Neuronal stem cell (in vitro differentiated cells): Measurements from ENCODE around the gene YIPF1.

Experiments used
- DNase-seq: peaks from one replicate; pipeline ENCODE4 v3.0.0-alpha.2; 2013; ENCODE audit warnings: low spot score
- H2AFZ ChIP-seq: one replicate; pipeline ENCODE4 v1.6.1; 2013; ENCODE audit warnings: mild to moderate bottlenecking, low read length, inconsistent platforms
- H2AK5ac ChIP-seq: 2 replicates; pipeline ENCODE4 v1.6.1; 2013; ENCODE audit warnings: low read depth, mild to moderate bottlenecking, inconsistent platforms, low read length, moderate library complexity, mixed read lengths
- H2BK120ac ChIP-seq: 2 replicates; pipeline ENCODE4 v1.6.1; 2013; ENCODE audit warnings: low read depth, mild to moderate bottlenecking, inconsistent platforms, low read length, moderate library complexity, mixed read lengths
- H2BK12ac ChIP-seq: one replicate; pipeline ENCODE4 v1.6.1; 2013; ENCODE audit warnings: low read length, inconsistent platforms
- H2BK15ac ChIP-seq: 2 replicates; pipeline ENCODE4 v1.6.1; 2013; ENCODE audit warnings: mild to moderate bottlenecking, low read length, inconsistent platforms, mixed read lengths
- H2BK5ac ChIP-seq: one replicate; pipeline ENCODE4 v1.6.1; 2013; ENCODE audit warnings: inconsistent platforms, mild to moderate bottlenecking, low read length, moderate library complexity
- H3K14ac ChIP-seq: one replicate; pipeline ENCODE4 v1.6.1; 2013; ENCODE audit warnings: low read length, inconsistent platforms
- H3K18ac ChIP-seq: 2 replicates; pipeline ENCODE4 v1.6.1; 2013; ENCODE audit warnings: low read length, inconsistent platforms
- H3K23ac ChIP-seq: 2 replicates; pipeline ENCODE4 v1.6.1; 2013; ENCODE audit warnings: low read depth, mild to moderate bottlenecking, mixed read lengths, low read length, inconsistent platforms; ENCODE audit not compliant: poor library complexity
- H3K27ac ChIP-seq: replicated peaks from 3 replicates; pipeline ENCODE4 v1.5.1; 2013; ENCODE audit warnings: low read length, inconsistent platforms
- H3K27me3 ChIP-seq, 3 experiments: 2 replicates each; pipeline ENCODE4 v1.6.1; 2013; ENCODE audit warnings: low read length in 3 of 3, mild to moderate bottlenecking in 2 of 3, inconsistent platforms in 1 of 3, low read depth in 1 of 3, mixed read lengths in 1 of 3, moderate library complexity in 1 of 3; ENCODE audit not compliant: control insufficient read depth in 3 of 3, insufficient read depth in 3 of 3
- H3K36me3 ChIP-seq, 2 donors: replicated peaks in 1 of 2; 2 replicates each; pipeline ENCODE4 v1.6.1; 2013; ENCODE audit warnings: low read length in 2 of 2; ENCODE audit not compliant: control insufficient read depth in 2 of 2, insufficient read depth in 2 of 2
- H3K4ac ChIP-seq: 2 replicates; pipeline ENCODE4 v1.6.1; 2013; ENCODE audit warnings: inconsistent platforms, mild to moderate bottlenecking, low read length, moderate library complexity
- H3K4me1 ChIP-seq, 2 donors: 1 replicate in 1 of 2; 2 replicates in 1 of 2; pipeline ENCODE4 v1.6.1; 2013; ENCODE audit warnings: low read length in 2 of 2, low read depth in 1 of 2; ENCODE audit not compliant: control insufficient read depth in 2 of 2, insufficient read depth in 1 of 2
- H3K4me2 ChIP-seq: one replicate; pipeline ENCODE4 v1.6.1; 2013; ENCODE audit warnings: mild to moderate bottlenecking, low read length, inconsistent platforms; ENCODE audit not compliant: insufficient read depth, poor library complexity, severe bottlenecking
- H3K4me3 ChIP-seq, 2 donors: 2 replicates each; pipeline ENCODE4 v1.5.1; 2013; ENCODE audit warnings: low read length in 2 of 2, mild to moderate bottlenecking in 2 of 2, inconsistent platforms in 1 of 2, moderate library complexity in 1 of 2
- H3K79me1 ChIP-seq: one replicate; pipeline ENCODE4 v1.6.1; 2013; ENCODE audit warnings: low read depth, mild to moderate bottlenecking, inconsistent platforms, low read length, moderate library complexity
- H3K9ac ChIP-seq: one replicate; pipeline ENCODE4 v1.6.1; 2013; ENCODE audit warnings: mild to moderate bottlenecking, low read depth, low read length, inconsistent platforms; ENCODE audit not compliant: poor library complexity
- H3K9me3 ChIP-seq, 2 donors: replicated peaks in 1 of 2; 2 replicates each; pipeline versions ENCODE3 to v1.6.1; 2013; ENCODE audit warnings: low read length in 2 of 2, mild to moderate bottlenecking in 2 of 2, inconsistent platforms in 1 of 2, low read depth in 1 of 2, mixed read lengths in 1 of 2, moderate library complexity in 1 of 2; ENCODE audit not compliant: control insufficient read depth in 2 of 2, insufficient read depth in 1 of 2
- H4K8ac ChIP-seq: one replicate; pipeline ENCODE4 v1.6.1; 2013; ENCODE audit warnings: low read depth, mild to moderate bottlenecking, inconsistent platforms, low read length, moderate library complexity
- H4K91ac ChIP-seq: one replicate; pipeline ENCODE4 v1.6.1; 2013; ENCODE audit warnings: low read length, low read depth, mild to moderate bottlenecking, inconsistent platforms; ENCODE audit not compliant: poor library complexity
- WGBS, 2 donors: extraction: QIAGEN DNeasy Blood & Tissue Kit; methylation state at CpG; one replicate each; pipeline ENCODE4 v1.1.7; 2013; ENCODE audit warnings: missing lambda C conversion rate in 2 of 2, mixed read lengths in 1 of 2; ENCODE audit not compliant: insufficient read length in 2 of 2, insufficient replicate concordance in 1 of 2; ENCODE audit errors: extremely low coverage in 2 of 2; 5-methylcytosine and 5-hydroxymethylcytosine counted together

The YIPF1 gene

GRCh38 chr1:53826367-53826766 is 63.2 kb downstream of the YIPF1 start:
- DNase-seq: no peak
- H3K4me2 ChIP-seq: no peak overlapping the region
- H2BK15ac ChIP-seq: no peak overlapping the region
- H3K9ac ChIP-seq: no peak overlapping the region
- no peaks in the 10 kb centered on the region for H3K9me3 ChIP-seq
- H2BK12ac ChIP-seq: no peak overlapping the region
- no peak overlapping the region for H3K27ac ChIP-seq
- no peak overlapping the region for H2AK5ac ChIP-seq
- H3K14ac ChIP-seq: no peak overlapping the region
- H3K4me1 ChIP-seq: no peaks in the 10 kb centered on the region
- no peak overlapping the region for H3K18ac ChIP-seq
- H2AFZ ChIP-seq: no peak overlapping the region
- no peak overlapping the region for H3K4me3 ChIP-seq
- no peak overlapping the region for H2BK5ac ChIP-seq
- H3K79me1 ChIP-seq: peaks cover 6% of the 10 kb centered on the region
- H3K27me3 ChIP-seq: no peaks in the 10 kb centered on the region
- peaks cover 12 to 77% of the 10 kb centered on the region in 2 donors for H3K36me3 ChIP-seq
- H4K91ac ChIP-seq: no peak overlapping the region
- WGBS, 2 donors: no CpG with 5 or more reads among the region's 2 CpGs
- no peak overlapping the region for H3K23ac ChIP-seq
- no peak overlapping the region for H3K4ac ChIP-seq
- no peak overlapping the region for H2BK120ac ChIP-seq
- no peak overlapping the region for H4K8ac ChIP-seq

- no peak overlapping the region for H2BK12ac ChIP-seq
- no peak overlapping the region for H3K23ac ChIP-seq
- no peak overlapping the region for H2BK15ac ChIP-seq
- no peak overlapping the region for H3K4me2 ChIP-seq
- no peaks in the 10 kb centered on the region for H3K27me3 ChIP-seq
- no peak overlapping the region for H4K8ac ChIP-seq
- H2BK5ac ChIP-seq: no peak overlapping the region
- peaks cover 12 to 82% of the 10 kb centered on the region in 2 donors for H3K36me3 ChIP-seq
- H3K4me1 ChIP-seq: no peaks in the 10 kb centered on the region
- no peak overlapping the region for H3K18ac ChIP-seq
- no peaks in the 10 kb centered on the region for H3K9me3 ChIP-seq
- H3K27ac ChIP-seq: no peak overlapping the region
- H3K4ac ChIP-seq: no peak overlapping the region
- no peak overlapping the region for H2BK120ac ChIP-seq
- WGBS, 2 donors: no CpG with 5 or more reads among the region's 6 CpGs
- no peak for DNase-seq
- no peak overlapping the region for H2AK5ac ChIP-seq
- H3K79me1 ChIP-seq: peaks cover 6% of the 10 kb centered on the region
- no peak overlapping the region for H4K91ac ChIP-seq
- no peak overlapping the region for H3K9ac ChIP-seq
- H2AFZ ChIP-seq: no peak overlapping the region
- H3K4me3 ChIP-seq: no peak overlapping the region
- H3K14ac ChIP-seq: no peak overlapping the region
Observed at GRCh38 chr1:53825306-53825705, 64.3 kb downstream of the YIPF1 start.

GRCh38 chr1:53822931-53823330 is 66.7 kb downstream of the YIPF1 start:
- H3K4me1 ChIP-seq: no peaks in the 10 kb centered on the region

GRCh38 chr1:53821380-53821779 is 68.2 kb downstream of the YIPF1 start:
- no CpG with 5 or more reads among the region's 5 CpGs for WGBS, 2 donors
- Histone ChIP-seq H3K4me2 (no peak overlapping the region), H3K9me3 (peaks cover 0 to 2% of the 10 kb centered on the region in 2 donors), H3K4ac (no peak overlapping the region), H3K4me3 (no peak overlapping the region), H2AK5ac (no peak overlapping the region), H3K23ac (no peak overlapping the region), H3K9ac (no peak overlapping the region), H2BK5ac (no peak overlapping the region), H2BK12ac (no peak overlapping the region), H3K27ac (no peak overlapping the region), H3K4me1 (no peaks in the 10 kb centered on the region), H3K18ac (no peak overlapping the region), H3K79me1 (peaks cover 4% of the 10 kb centered on the region), H4K91ac (no peak overlapping the region), H2BK120ac (no peak overlapping the region), H3K27me3 (no peaks in the 10 kb centered on the region), H4K8ac (no peak overlapping the region), H3K36me3 (peaks cover 11 to 91% of the 10 kb centered on the region in 2 donors), H2AFZ (no peak overlapping the region), H2BK15ac (no peak overlapping the region), H3K14ac (no peak overlapping the region)
- DNase-seq: no peak

More at GRCh38 chr1:53822931-53823330, 66.7 kb downstream of the YIPF1 start:
- Histone ChIP-seq H2AFZ (no peak overlapping the region), H4K8ac (no peak overlapping the region), H2BK120ac (no peak overlapping the region), H3K18ac (no peak overlapping the region), H3K27ac (no peak overlapping the region), H2AK5ac (no peak overlapping the region), H3K4me2 (no peak overlapping the region), H2BK15ac (no peak overlapping the region), H3K79me1 (peaks cover 5% of the 10 kb centered on the region), H4K91ac (no peak overlapping the region), H3K9me3 (no peaks in the 10 kb centered on the region), H3K14ac (no peak overlapping the region), H3K9ac (no peak overlapping the region), H3K23ac (no peak overlapping the region), H2BK12ac (no peak overlapping the region), H2BK5ac (no peak overlapping the region), H3K27me3 (no peaks in the 10 kb centered on the region), H3K4ac (no peak overlapping the region), H3K4me3 (no peak overlapping the region), H3K36me3 (peaks cover 10 to 91% of the 10 kb centered on the region in 2 donors)
- DNase-seq: no peak
- WGBS, 2 donors: no CpG with 5 or more reads among the region's 3 CpGs
